ENCODE results near the gene ST6GALNAC1.
A peak's percentile ranks its signal among the peaks of the same experiment; 100 is the strongest.

The ST6GALNAC1 gene

GRCh38 chr17:76674600-76674999, 31.0 kb upstream of the ST6GALNAC1 start:
- no peak for DNase-seq

GRCh38 chr17:76673729-76674128, 30.2 kb upstream of the ST6GALNAC1 start:
- no peak for DNase-seq

- no peak for DNase-seq
These were observed 29.3 kb upstream of the ST6GALNAC1 start for GRCh38 chr17:76672892-76673291.

GRCh38 chr17:76672270-76672851, 28.8 kb upstream of the ST6GALNAC1 start:
- DNase-seq: no peak

GRCh38 chr17:76671912-76672262, 28.3 kb upstream of the ST6GALNAC1 start:
- DNase-seq: no peak

- peak; percentile 100 for DNase-seq
These were observed 27.8 kb upstream of the ST6GALNAC1 start for GRCh38 chr17:76671123-76671911.

- DNase-seq: no peak
These were observed 27.2 kb upstream of the ST6GALNAC1 start for GRCh38 chr17:76670718-76671122.

- no peak for DNase-seq
These were observed 26.6 kb upstream of the ST6GALNAC1 start for GRCh38 chr17:76670020-76670717.

GRCh38 chr17:76667786-76668453, 24.4 kb upstream of the ST6GALNAC1 start:
- no peak for DNase-seq

- no peak for DNase-seq
These were observed 23.9 kb upstream of the ST6GALNAC1 start for GRCh38 chr17:76667491-76667755.

GRCh38 chr17:76660656-76661042, 17.1 kb upstream of the ST6GALNAC1 start:
- no peak for DNase-seq

- DNase-seq: peak; percentile 54
These were observed 16.5 kb upstream of the ST6GALNAC1 start for GRCh38 chr17:76659928-76660655.

- DNase-seq: no peak
These were observed 14.7 kb upstream of the ST6GALNAC1 start for GRCh38 chr17:76658242-76658662.

- DNase-seq: no peak
These were observed 14.1 kb upstream of the ST6GALNAC1 start for GRCh38 chr17:76657505-76658241.

- no peak for DNase-seq
These were observed 10.9 kb upstream of the ST6GALNAC1 start for GRCh38 chr17:76654408-76654807.

- no peak for DNase-seq
These were observed 6.9 kb upstream of the ST6GALNAC1 start for GRCh38 chr17:76650504-76650903.

- DNase-seq: no peak
These were observed 3.2 kb upstream of the ST6GALNAC1 start for GRCh38 chr17:76646712-76647111.

GRCh38 chr17:76645481-76645880, 1.9 kb upstream of the ST6GALNAC1 start:
- no peak for DNase-seq

- no peak for DNase-seq
These were observed 1.4 kb upstream of the ST6GALNAC1 start for GRCh38 chr17:76644995-76645394.

- no peak for DNase-seq
These were observed 563 bp downstream of the ST6GALNAC1 start for GRCh38 chr17:76642994-76643393.

- no peak for DNase-seq
These were observed 1.5 kb downstream of the ST6GALNAC1 start for GRCh38 chr17:76642032-76642561.

- no peak for DNase-seq
These were observed 2.1 kb downstream of the ST6GALNAC1 start for GRCh38 chr17:76641501-76641900.
